Osteocyte (in vitro differentiated cells): Measurements from ENCODE around the gene DUSP28. TPM values are rescaled to one million over a fixed set of nuclear protein-coding genes. Genes with fewer than 3 reads are reported as not detected.

Experiments
- DNase-seq: peaks from one replicate; pipeline ENCODE4 v3.0.0; 2021; ENCODE audit warnings: mixed read lengths; ENCODE audit not compliant: unreplicated experiment; ENCODE audit errors: extremely low spot score
- H3K27ac Mint-ChIP-seq: one replicate; pipeline ENCODE4 v1.8.0; 2021; ENCODE audit warnings: mild to moderate bottlenecking, mixed read lengths; ENCODE audit not compliant: unreplicated experiment
- H3K27me3 Mint-ChIP-seq: one replicate; pipeline ENCODE4 v1.8.0; 2021; ENCODE audit warnings: mixed read lengths; ENCODE audit not compliant: unreplicated experiment
- H3K36me3 Mint-ChIP-seq: one replicate; pipeline ENCODE4 v1.8.0; 2021; ENCODE audit warnings: mixed read lengths; ENCODE audit not compliant: unreplicated experiment
- H3K4me1 Mint-ChIP-seq: one replicate; pipeline ENCODE4 v1.8.0; 2021; ENCODE audit warnings: mixed read lengths; ENCODE audit not compliant: unreplicated experiment
- H3K4me3 Mint-ChIP-seq: one replicate; pipeline ENCODE4 v1.8.0; 2021; ENCODE audit warnings: mild to moderate bottlenecking, moderate library complexity, mixed read lengths; ENCODE audit not compliant: unreplicated experiment
- H3K9me3 Mint-ChIP-seq: one replicate; pipeline ENCODE4 v1.8.0; 2021; ENCODE audit warnings: mixed read lengths; ENCODE audit not compliant: unreplicated experiment
- total RNA-seq: library from RNA; stranded (reverse); gene quantifications from 2 replicates; pipeline ENCODE4 v1.2.1, GENCODE V29; 2021
- TF ChIP-seq, protein P1 (sequence below): fragments of 200-600 bp; sonication (generic); IDR thresholded peaks from 2 replicates; pipeline ENCODE4 v1.5.0; 2021; ENCODE audit warnings: antibody characterized with exemption, mild to moderate bottlenecking, moderate library complexity

Gene DUSP28
- total RNA-seq, 1 donor from 2014 or later, result 5.9 TPM

DNA sequence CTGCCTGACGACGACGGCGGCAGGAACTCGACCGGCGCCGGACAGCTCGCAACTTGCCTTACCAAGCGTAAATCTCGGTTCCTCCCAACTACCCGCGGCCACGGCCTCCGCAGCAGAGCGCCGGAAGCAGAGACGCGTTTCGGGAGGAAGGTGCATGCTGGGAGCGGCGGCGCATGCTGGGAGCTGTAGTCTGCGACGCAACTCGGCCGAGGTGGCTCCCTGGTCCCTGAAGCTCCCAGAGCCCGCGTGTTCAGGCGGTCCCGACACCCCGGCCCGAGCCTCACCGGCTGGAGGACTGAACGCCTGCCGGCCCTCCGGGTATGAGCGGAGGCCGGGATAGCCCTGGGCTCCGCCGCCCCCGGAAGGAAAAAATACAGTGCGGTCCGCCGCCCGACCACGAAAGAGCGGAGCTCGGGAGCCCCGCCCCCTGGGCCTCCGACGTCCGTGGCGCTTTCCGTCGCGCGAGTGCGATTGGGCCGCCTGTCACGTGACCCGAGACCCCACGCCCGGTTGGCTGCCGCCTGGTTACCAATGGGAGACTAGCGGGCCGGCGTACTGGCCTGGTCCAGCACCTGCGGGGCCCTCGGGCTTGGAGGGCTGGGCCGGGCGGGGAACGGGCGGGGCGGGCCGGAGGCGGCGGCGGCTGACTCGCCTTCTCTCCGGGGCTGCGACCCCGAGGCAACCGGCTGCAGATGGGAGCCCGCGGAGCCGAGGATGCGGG lies 26.2 kb downstream of the DUSP28 start, which contains the start of gene CAPN10:
Gene CAPN10 (plus strand): TSS at position 537 of the 721 bp plus-strand sequence. CDS start 178 bp downstream, at position 715.
- H3K4me3 Mint-ChIP-seq, result peak within 1 kb of the TSS; percentile 95
- peaks cover 34% of the 10 kb centered on the region for H3K4me1 Mint-ChIP-seq

DNA sequence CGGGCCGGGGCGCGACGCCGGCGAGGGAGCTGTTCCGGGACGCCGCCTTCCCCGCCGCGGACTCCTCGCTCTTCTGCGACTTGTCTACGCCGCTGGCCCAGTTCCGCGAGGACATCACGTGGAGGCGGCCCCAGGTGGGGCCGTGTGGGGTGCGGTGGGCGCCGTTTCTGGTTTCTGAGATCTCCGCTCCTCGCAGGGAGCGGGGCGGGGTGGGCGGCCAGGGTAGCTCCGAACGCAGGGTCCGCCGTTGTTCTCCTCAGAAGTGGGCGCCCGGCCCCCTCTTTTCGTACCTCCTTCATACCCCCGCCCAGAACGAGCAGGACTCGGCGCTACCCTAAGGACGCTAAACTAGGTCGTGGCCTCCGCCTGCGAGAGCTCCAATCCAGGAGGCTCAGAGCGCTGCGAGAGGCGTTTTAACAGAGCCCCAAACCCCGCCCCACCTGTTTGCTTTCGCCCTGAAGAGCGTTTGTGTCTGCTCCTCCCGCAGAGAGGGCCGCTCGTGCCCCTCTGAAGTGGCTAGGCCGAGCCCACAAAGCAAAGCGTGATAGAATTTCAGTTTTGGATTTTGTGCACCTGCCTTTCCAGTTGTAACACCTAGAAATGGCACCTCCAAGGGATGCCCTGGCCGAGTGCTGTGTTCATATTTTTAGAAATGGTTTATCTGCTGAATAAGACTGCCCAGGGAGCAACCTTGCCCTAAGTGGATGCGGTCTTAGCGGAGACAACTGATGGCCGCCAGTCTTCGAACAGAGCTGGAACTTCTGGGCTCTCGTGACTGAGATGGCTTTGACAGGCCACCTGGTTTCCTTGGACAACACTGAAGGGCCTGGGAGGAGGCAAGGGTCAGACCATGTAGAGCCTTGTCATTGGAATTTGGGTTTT lies 27.0 kb downstream of the DUSP28 start:
- Mint-ChIP-seq H3K36me3 (no peaks in the 10 kb centered on the region), H3K27ac (peak overlapping the region; percentile 65), H3K4me3 (peak overlapping the region; percentile 87), H3K27me3 (no peaks in the 10 kb centered on the region), H3K9me3 (no peaks in the 10 kb centered on the region), H3K4me1 (peaks cover 34% of the 10 kb centered on the region)
- no peak for DNase-seq
- TF ChIP-seq, protein P1, sequence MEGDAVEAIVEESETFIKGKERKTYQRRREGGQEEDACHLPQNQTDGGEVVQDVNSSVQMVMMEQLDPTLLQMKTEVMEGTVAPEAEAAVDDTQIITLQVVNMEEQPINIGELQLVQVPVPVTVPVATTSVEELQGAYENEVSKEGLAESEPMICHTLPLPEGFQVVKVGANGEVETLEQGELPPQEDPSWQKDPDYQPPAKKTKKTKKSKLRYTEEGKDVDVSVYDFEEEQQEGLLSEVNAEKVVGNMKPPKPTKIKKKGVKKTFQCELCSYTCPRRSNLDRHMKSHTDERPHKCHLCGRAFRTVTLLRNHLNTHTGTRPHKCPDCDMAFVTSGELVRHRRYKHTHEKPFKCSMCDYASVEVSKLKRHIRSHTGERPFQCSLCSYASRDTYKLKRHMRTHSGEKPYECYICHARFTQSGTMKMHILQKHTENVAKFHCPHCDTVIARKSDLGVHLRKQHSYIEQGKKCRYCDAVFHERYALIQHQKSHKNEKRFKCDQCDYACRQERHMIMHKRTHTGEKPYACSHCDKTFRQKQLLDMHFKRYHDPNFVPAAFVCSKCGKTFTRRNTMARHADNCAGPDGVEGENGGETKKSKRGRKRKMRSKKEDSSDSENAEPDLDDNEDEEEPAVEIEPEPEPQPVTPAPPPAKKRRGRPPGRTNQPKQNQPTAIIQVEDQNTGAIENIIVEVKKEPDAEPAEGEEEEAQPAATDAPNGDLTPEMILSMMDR, result no peak

More for the DNA sequence above, 26.2 kb downstream of the DUSP28 start, which contains the start of gene CAPN10:
- DNase-seq, result peak; percentile 99
- TF ChIP-seq, protein P1, result no peak
- peak within 1 kb of the TSS; percentile 89 for H3K27ac Mint-ChIP-seq
- peaks cover 3% of the 10 kb centered on the region for H3K9me3 Mint-ChIP-seq
- H3K27me3 Mint-ChIP-seq, result no peaks in the 10 kb centered on the region
- H3K36me3 Mint-ChIP-seq, result peaks cover 5% of the 10 kb centered on the region

- no peaks in the 10 kb centered on the region for H3K27me3 Mint-ChIP-seq
- H3K36me3 Mint-ChIP-seq, result no peaks in the 10 kb centered on the region
- no peak overlapping the region for H3K27ac Mint-ChIP-seq
- no peaks in the 10 kb centered on the region for H3K9me3 Mint-ChIP-seq
- DNase-seq, result no peak
- TF ChIP-seq, protein P1, result no peak
- H3K4me1 Mint-ChIP-seq, result peaks cover 34% of the 10 kb centered on the region
- peak overlapping the region; percentile 87 for H3K4me3 Mint-ChIP-seq
These were observed 28.0 kb downstream of the DUSP28 start for GRCh38 chr2:240588006-240588655.

GRCh38 chr2:240588669-240589068 lies 28.5 kb downstream of the DUSP28 start:
- TF ChIP-seq, protein P1, result no peak
- peaks cover 34% of the 10 kb centered on the region for H3K4me1 Mint-ChIP-seq
- no peak overlapping the region for H3K27ac Mint-ChIP-seq
- no peaks in the 10 kb centered on the region for H3K36me3 Mint-ChIP-seq
- H3K9me3 Mint-ChIP-seq, result no peaks in the 10 kb centered on the region
- H3K4me3 Mint-ChIP-seq, result peak overlapping the region; percentile 17
- no peaks in the 10 kb centered on the region for H3K27me3 Mint-ChIP-seq
- DNase-seq, result no peak
